Measurements from ENCODE around the gene GJD3.
"Not testable (repeated sequence)": the region's sequence is repeated elsewhere in the genome, so short reads cannot be mapped to it uniquely, and the experiment has no call there.

The GJD3 gene

GRCh38 chr17:40410082-40410481 lies 45.5 kb upstream of the GJD3 start:
- ATAC-seq: no peak
- no peak for TF ChIP-seq SNAI2 (CRISPR knock-in tag; IDR thresholded peaks at IDR 0.05)

- not testable (repeated sequence) for ATAC-seq
Observed at GRCh38 chr17:40409540-40409939, 45.0 kb upstream of the GJD3 start.

GRCh38 chr17:40407460-40407859 lies 42.9 kb upstream of the GJD3 start:
- no peak for TF ChIP-seq RARB (CRISPR knock-in tag; IDR thresholded peaks at IDR 0.05)
- no peak for TF ChIP-seq ESRRG (CRISPR knock-in tag; IDR thresholded peaks at IDR 0.05)
- no peak for TF ChIP-seq SNAI2 (CRISPR knock-in tag; IDR thresholded peaks at IDR 0.05)
- TF ChIP-seq ZNF70 (CRISPR knock-in tag; IDR thresholded peaks at IDR 0.05): no peak
- TF ChIP-seq ZNF8 (CRISPR knock-in tag; IDR thresholded peaks at IDR 0.05): no peak
- TF ChIP-seq TCF4 (CRISPR knock-in tag; IDR thresholded peaks at IDR 0.05; ENCODE audit: borderline replicate concordance): no peak
- no peak for TF ChIP-seq ARNTL (CRISPR knock-in tag; IDR thresholded peaks at IDR 0.05; ENCODE audit: borderline replicate concordance, low read depth)
- no peak for ATAC-seq

- TF ChIP-seq BACH2 (CRISPR knock-in tag; IDR thresholded peaks at IDR 0.05; ENCODE audit: borderline replicate concordance) (no peak), ZNF70 (CRISPR knock-in tag; IDR thresholded peaks at IDR 0.05) (0 out of 2 replicates have a peak, but pooled peaks have one; percentile 10), SNAI2 (CRISPR knock-in tag; IDR thresholded peaks at IDR 0.05) (no peak)
- no peak for ATAC-seq
Observed at GRCh38 chr17:40404003-40404402, 39.5 kb upstream of the GJD3 start.

GRCh38 chr17:40402668-40403067 lies 38.1 kb upstream of the GJD3 start:
- TF ChIP-seq RARB (CRISPR knock-in tag; IDR thresholded peaks at IDR 0.05): no peak
- TF ChIP-seq ZNF8 (CRISPR knock-in tag; IDR thresholded peaks at IDR 0.05): no peak
- no peak for TF ChIP-seq CSDC2 (CRISPR knock-in tag; IDR thresholded peaks at IDR 0.05)
- TF ChIP-seq BACH2 (CRISPR knock-in tag; IDR thresholded peaks at IDR 0.05; ENCODE audit: borderline replicate concordance): no peak
- no peak for TF ChIP-seq POU6F1 (CRISPR knock-in tag; IDR thresholded peaks at IDR 0.05; ENCODE audit: borderline replicate concordance, low read depth)
- TF ChIP-seq GLIS3 (CRISPR knock-in tag; IDR thresholded peaks at IDR 0.05): no peak
- no peak for TF ChIP-seq TSHZ2 (CRISPR knock-in tag; IDR thresholded peaks at IDR 0.05)
- no peak for TF ChIP-seq ZNF70 (CRISPR knock-in tag; IDR thresholded peaks at IDR 0.05)
- no peak for TF ChIP-seq ISL1 (CRISPR knock-in tag; IDR thresholded peaks at IDR 0.05)
- TF ChIP-seq TCF4 (CRISPR knock-in tag; IDR thresholded peaks at IDR 0.05; ENCODE audit: borderline replicate concordance): no peak
- no peak for TF ChIP-seq ARNTL (CRISPR knock-in tag; IDR thresholded peaks at IDR 0.05; ENCODE audit: borderline replicate concordance, low read depth)
- TF ChIP-seq PPARA (CRISPR knock-in tag; IDR thresholded peaks at IDR 0.05; ENCODE audit: borderline replicate concordance): no peak
- TF ChIP-seq OSR1 (CRISPR knock-in tag; IDR thresholded peaks at IDR 0.05): no peak
- TF ChIP-seq CSRNP3 (CRISPR knock-in tag; IDR thresholded peaks at IDR 0.05): no peak
- no peak for TF ChIP-seq ZFP30 (CRISPR knock-in tag; IDR thresholded peaks at IDR 0.05)
- TF ChIP-seq TOX (CRISPR knock-in tag; IDR thresholded peaks at IDR 0.05; ENCODE audit: borderline replicate concordance): no peak
- no peak for TF ChIP-seq CREB5 (CRISPR knock-in tag; IDR thresholded peaks at IDR 0.05; ENCODE audit: low read depth)
- ATAC-seq: no peak
